H1 (cell line): ENCODE results near the gene RIF1. TPM values are rescaled to one million over a fixed set of nuclear protein-coding genes. Genes with fewer than 3 reads are reported as not detected.

Experiments
- CBX8 ChIP-seq: fragments of 300-800, 300-1000 bp; sonication (generic); IDR thresholded peaks from 2 replicates; pipeline ENCODE4 v1.7.1; 2016; ENCODE audit warnings: low read depth, low read length, borderline replicate concordance
- EP300 ChIP-seq, 2 experiments: IDR thresholded peaks; 1 replicate in 1 of 2; 2 replicates in 1 of 2; pipeline ENCODE4 v1.6.1; 2011 to 2012; ENCODE audit warnings: low read depth in 2 of 2, low read length in 2 of 2, mild to moderate bottlenecking in 2 of 2, borderline replicate concordance in 1 of 2, inconsistent platforms in 1 of 2, moderate library complexity in 1 of 2
- POU5F1 ChIP-seq: IDR thresholded peaks from 2 replicates; pipeline ENCODE4 v1.6.1; 2011; ENCODE audit warnings: low read depth, mild to moderate bottlenecking, low read length, moderate library complexity
- RAD21 ChIP-seq, 2 experiments: IDR thresholded peaks in 1 of 2; conservative IDR thresholded peaks in 1 of 2; 2 replicates each; pipeline ENCODE4 v1.6.1; 2011; ENCODE audit warnings: low read depth in 2 of 2, low read length in 2 of 2, improper control_type of control experiment in 1 of 2, inconsistent platforms in 1 of 2, mild to moderate bottlenecking in 1 of 2, moderate library complexity in 1 of 2
- RBBP5 ChIP-seq: IDR thresholded peaks from 2 replicates; pipeline ENCODE4 v1.7.1; 2012; ENCODE audit warnings: low read depth, mild to moderate bottlenecking, inconsistent platforms, low read length, moderate library complexity, borderline replicate concordance
- SAP30 ChIP-seq: fragments of 300-600 bp; sonication (generic); IDR thresholded peaks from 2 replicates; pipeline ENCODE4 v1.7.1; 2012; ENCODE audit warnings: low read length, moderate library complexity, mild to moderate bottlenecking, inconsistent platforms; ENCODE audit not compliant: insufficient read depth, insufficient replicate concordance
- SP2 ChIP-seq: IDR thresholded peaks from 2 replicates; pipeline ENCODE4 v1.6.1; 2012; ENCODE audit warnings: mild to moderate bottlenecking, low read length, inconsistent platforms
- SUZ12 ChIP-seq: fragments of 200-600 bp; sonication (generic); IDR thresholded peaks from 2 replicates; pipeline ENCODE4 v1.6.1; 2012; ENCODE audit warnings: mild to moderate bottlenecking, inconsistent platforms, low read length, moderate library complexity, mixed read lengths
- polyA plus RNA-seq, 7 experiments: library from polyadenylated mRNA; depleted of rRNA in 3 of 7; stranded (reverse) in 5 of 7; unstranded in 2 of 7; fragments of >200 nt in 5 of 7; fragments of 200-250 nt in 2 of 7; gene quantifications; 1 replicate in 5 of 7; 2 replicates in 1 of 7; 4 replicates in 1 of 7; pipeline versions ENCODE4 v1.2.1 to v1.2.3, GENCODE V29; 2011 to 2013; ENCODE audit warnings: missing spikeins in 2 of 7, mixed read lengths in 2 of 7
- total RNA-seq: library from RNA; stranded (reverse); fragmentation: NEBNext Ultra II Directional; extraction: Animal tissue kit (Norgen Biotek cat#: 25700); gene quantifications from 2 replicates; pipeline ENCODE4 v1.2.1, GENCODE V29; 2021
- TF ChIP-seq, protein P1 (sequence below): fragments of 300-600 bp; sonication (generic); IDR thresholded peaks from 2 replicates; pipeline ENCODE4 v1.7.1; 2012; ENCODE audit warnings: low read length, moderate library complexity, mild to moderate bottlenecking, inconsistent platforms; ENCODE audit not compliant: insufficient replicate concordance
- TF ChIP-seq, protein P2 (sequence below): IDR thresholded peaks from 2 replicates; pipeline ENCODE4 v1.6.1; 2012; ENCODE audit warnings: inconsistent platforms

RIF1 gene
- total and polyA plus RNA-seq, 2 of the 8 experiments (the other 6 are each of a cell fraction or from before 2014, with no cell fraction given) = 9.5 to 104 TPM

DNA sequence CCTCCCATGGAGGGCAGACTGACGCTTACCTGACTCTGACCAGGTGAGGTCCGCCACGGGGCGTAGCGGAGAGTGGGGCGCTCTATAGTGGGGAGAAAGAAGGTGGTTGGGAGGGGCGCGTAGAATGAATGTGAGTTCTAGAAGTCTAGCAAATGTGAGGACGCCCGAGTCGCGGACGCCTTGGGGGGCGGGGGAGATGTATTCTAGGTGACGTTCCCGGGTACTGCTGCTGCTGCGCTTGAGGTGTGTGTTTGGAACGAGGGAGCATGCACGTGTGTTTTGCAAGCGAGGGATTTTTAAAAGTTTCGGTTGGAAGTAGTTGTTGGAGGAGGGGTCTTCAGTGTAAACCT lies 758 bp downstream of the RIF1 start (continued):
- TF ChIP-seq, protein P1, sequence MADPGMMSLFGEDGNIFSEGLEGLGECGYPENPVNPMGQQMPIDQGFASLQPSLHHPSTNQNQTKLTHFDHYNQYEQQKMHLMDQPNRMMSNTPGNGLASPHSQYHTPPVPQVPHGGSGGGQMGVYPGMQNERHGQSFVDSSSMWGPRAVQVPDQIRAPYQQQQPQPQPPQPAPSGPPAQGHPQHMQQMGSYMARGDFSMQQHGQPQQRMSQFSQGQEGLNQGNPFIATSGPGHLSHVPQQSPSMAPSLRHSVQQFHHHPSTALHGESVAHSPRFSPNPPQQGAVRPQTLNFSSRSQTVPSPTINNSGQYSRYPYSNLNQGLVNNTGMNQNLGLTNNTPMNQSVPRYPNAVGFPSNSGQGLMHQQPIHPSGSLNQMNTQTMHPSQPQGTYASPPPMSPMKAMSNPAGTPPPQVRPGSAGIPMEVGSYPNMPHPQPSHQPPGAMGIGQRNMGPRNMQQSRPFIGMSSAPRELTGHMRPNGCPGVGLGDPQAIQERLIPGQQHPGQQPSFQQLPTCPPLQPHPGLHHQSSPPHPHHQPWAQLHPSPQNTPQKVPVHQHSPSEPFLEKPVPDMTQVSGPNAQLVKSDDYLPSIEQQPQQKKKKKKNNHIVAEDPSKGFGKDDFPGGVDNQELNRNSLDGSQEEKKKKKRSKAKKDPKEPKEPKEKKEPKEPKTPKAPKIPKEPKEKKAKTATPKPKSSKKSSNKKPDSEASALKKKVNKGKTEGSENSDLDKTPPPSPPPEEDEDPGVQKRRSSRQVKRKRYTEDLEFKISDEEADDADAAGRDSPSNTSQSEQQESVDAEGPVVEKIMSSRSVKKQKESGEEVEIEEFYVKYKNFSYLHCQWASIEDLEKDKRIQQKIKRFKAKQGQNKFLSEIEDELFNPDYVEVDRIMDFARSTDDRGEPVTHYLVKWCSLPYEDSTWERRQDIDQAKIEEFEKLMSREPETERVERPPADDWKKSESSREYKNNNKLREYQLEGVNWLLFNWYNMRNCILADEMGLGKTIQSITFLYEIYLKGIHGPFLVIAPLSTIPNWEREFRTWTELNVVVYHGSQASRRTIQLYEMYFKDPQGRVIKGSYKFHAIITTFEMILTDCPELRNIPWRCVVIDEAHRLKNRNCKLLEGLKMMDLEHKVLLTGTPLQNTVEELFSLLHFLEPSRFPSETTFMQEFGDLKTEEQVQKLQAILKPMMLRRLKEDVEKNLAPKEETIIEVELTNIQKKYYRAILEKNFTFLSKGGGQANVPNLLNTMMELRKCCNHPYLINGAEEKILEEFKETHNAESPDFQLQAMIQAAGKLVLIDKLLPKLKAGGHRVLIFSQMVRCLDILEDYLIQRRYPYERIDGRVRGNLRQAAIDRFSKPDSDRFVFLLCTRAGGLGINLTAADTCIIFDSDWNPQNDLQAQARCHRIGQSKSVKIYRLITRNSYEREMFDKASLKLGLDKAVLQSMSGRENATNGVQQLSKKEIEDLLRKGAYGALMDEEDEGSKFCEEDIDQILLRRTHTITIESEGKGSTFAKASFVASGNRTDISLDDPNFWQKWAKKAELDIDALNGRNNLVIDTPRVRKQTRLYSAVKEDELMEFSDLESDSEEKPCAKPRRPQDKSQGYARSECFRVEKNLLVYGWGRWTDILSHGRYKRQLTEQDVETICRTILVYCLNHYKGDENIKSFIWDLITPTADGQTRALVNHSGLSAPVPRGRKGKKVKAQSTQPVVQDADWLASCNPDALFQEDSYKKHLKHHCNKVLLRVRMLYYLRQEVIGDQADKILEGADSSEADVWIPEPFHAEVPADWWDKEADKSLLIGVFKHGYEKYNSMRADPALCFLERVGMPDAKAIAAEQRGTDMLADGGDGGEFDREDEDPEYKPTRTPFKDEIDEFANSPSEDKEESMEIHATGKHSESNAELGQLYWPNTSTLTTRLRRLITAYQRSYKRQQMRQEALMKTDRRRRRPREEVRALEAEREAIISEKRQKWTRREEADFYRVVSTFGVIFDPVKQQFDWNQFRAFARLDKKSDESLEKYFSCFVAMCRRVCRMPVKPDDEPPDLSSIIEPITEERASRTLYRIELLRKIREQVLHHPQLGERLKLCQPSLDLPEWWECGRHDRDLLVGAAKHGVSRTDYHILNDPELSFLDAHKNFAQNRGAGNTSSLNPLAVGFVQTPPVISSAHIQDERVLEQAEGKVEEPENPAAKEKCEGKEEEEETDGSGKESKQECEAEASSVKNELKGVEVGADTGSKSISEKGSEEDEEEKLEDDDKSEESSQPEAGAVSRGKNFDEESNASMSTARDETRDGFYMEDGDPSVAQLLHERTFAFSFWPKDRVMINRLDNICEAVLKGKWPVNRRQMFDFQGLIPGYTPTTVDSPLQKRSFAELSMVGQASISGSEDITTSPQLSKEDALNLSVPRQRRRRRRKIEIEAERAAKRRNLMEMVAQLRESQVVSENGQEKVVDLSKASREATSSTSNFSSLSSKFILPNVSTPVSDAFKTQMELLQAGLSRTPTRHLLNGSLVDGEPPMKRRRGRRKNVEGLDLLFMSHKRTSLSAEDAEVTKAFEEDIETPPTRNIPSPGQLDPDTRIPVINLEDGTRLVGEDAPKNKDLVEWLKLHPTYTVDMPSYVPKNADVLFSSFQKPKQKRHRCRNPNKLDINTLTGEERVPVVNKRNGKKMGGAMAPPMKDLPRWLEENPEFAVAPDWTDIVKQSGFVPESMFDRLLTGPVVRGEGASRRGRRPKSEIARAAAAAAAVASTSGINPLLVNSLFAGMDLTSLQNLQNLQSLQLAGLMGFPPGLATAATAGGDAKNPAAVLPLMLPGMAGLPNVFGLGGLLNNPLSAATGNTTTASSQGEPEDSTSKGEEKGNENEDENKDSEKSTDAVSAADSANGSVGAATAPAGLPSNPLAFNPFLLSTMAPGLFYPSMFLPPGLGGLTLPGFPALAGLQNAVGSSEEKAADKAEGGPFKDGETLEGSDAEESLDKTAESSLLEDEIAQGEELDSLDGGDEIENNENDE = no peak
- TF ChIP-seq CBX8 (no peak), RAD21 (IDR thresholded peaks at IDR 0.05 in 1 of 2, conservative IDR thresholded peaks at IDR 0.05 in 1 of 2; ENCODE audit: low read depth in 2 of 2, low read length in 2 of 2) (no peak; a peak in 1 of 4 replicates), EP300 (IDR thresholded peaks at IDR 0.05; ENCODE audit: borderline replicate concordance in 1 of 2, low read depth in 2 of 2, low read length in 2 of 2) (no peak), SAP30 (peak; percentile 79), RBBP5 (no peak), POU5F1 (no peak), SUZ12 (no peak), SP2 (no peak)
- TF ChIP-seq, protein P2, sequence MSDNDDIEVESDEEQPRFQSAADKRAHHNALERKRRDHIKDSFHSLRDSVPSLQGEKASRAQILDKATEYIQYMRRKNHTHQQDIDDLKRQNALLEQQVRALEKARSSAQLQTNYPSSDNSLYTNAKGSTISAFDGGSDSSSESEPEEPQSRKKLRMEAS = peak; percentile 57; the same call in 1 of the 2 replicates
